ENCODE results near the gene SORL1. TPM values are rescaled to one million over a fixed set of nuclear protein-coding genes. Genes with fewer than 3 reads are reported as not detected.

SORL1 gene
- total RNA-seq, 1 experiment from 2014 or later: 68.3 TPM

DNA sequence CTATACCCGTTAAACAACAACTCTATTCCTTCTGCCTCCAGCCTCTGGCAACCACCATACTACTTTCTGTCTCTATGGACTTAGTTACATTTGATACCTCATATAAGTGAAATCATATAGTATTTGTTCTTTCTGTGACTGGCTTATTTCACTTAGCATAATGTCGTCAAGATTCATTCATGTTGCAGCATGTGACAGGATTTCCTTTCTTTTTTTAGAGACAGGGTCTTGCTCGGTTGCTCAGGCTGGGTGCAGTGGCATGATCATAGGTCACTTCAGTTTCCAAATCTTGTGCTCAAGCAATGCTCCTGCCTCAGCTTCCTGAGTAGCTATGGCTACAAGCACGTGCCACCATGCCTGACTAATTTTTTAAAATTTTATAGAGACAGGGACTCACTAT lies 29.4 kb upstream of the SORL1 start:
- no peak for DNase-seq
- Mint-ChIP-seq H3K4me1 (peaks cover 28 to 41% of the 10 kb centered on the region in 2 experiments), H3K4me3 (no peak overlapping the region), H3K9me3 (peaks cover 9 to 10% of the 10 kb centered on the region in 2 experiments), H3K36me3 (ENCODE audit: insufficient read depth in 1 of 3, low read depth in 3 of 3) (peaks cover 6 to 17% (median 8%) of the 10 kb centered on the region in 3 experiments), H3K27me3 (ENCODE audit: low read depth) (peaks cover 15% of the 10 kb centered on the region), H3K27ac (no peak overlapping the region)
- Histone ChIP-seq H3K4me2 (ENCODE audit: insufficient read depth, insufficient read length, low read length) (no peak overlapping the region), H2BK15ac (ENCODE audit: low read depth, low read length) (no peak overlapping the region), H2BK12ac (ENCODE audit: insufficient read length, low read depth, low read length) (no peak overlapping the region), H3K79me1 (ENCODE audit: insufficient read depth, low read depth, low read length, poor library complexity, severe bottlenecking) (no peaks in the 10 kb centered on the region), H3K18ac (ENCODE audit: insufficient read length, low read depth, low read length) (no peak overlapping the region), H4K91ac (ENCODE audit: insufficient read length, low read depth, low read length) (no peak overlapping the region), H2BK20ac (ENCODE audit: low read depth, low read length, poor library complexity, severe bottlenecking) (no peak overlapping the region), H2AFZ (ENCODE audit: low read length) (no peak overlapping the region), H3K23me2 (ENCODE audit: insufficient read length, low read depth, low read length, poor library complexity, severe bottlenecking) (peaks cover 5% of the 10 kb centered on the region), H3K14ac (ENCODE audit: insufficient read depth, low read length) (no peak overlapping the region), H3K4ac (ENCODE audit: low read depth, low read length) (no peak overlapping the region), H3K4me1 (ENCODE audit: insufficient read depth, low read length) (peaks cover 8% of the 10 kb centered on the region; the same call in 1 of the 2 replicates), H3K56ac (ENCODE audit: insufficient read length, low read depth, low read length) (no peak overlapping the region), H4K5ac (ENCODE audit: insufficient read length, low read depth, low read length) (no peak overlapping the region), H3K27me3 (ENCODE audit: insufficient read depth, low read length) (no peaks in the 10 kb centered on the region), H4K20me1 (ENCODE audit: control insufficient read depth, insufficient read depth, insufficient read length) (no peaks in the 10 kb centered on the region), H4K8ac (replicated peaks; ENCODE audit: insufficient read length, low read depth, low read length) (no peak overlapping the region), H3T11ph (ENCODE audit: low read length) (no peak overlapping the region), H2AK5ac (ENCODE audit: insufficient read length, low read length) (no peak overlapping the region), H3K79me2 (ENCODE audit: insufficient read depth, low read length) (no peaks in the 10 kb centered on the region; the same call in 1 of the 2 replicates), H3K23ac (ENCODE audit: insufficient read length, low read depth, low read length) (no peak overlapping the region), H3K27ac (ENCODE audit: insufficient read length, low read depth, low read length) (no peak overlapping the region), H2BK120ac (ENCODE audit: low read depth, low read length, poor library complexity, severe bottlenecking) (no peak overlapping the region), H3K9me3 (ENCODE audit: control insufficient read depth, low read depth, low read length) (no peaks in the 10 kb centered on the region), H2BK5ac (ENCODE audit: insufficient read length, low read length) (no peak overlapping the region), H3K9ac (ENCODE audit: extremely low read depth, insufficient read length, low read length) (no peak overlapping the region)
- WGBS (ENCODE audit: extremely low coverage, insufficient read length, low lambda C conversion rate): no CpG with 5 or more reads among the region's 4 CpGs
- TF ChIP-seq, protein P1, sequence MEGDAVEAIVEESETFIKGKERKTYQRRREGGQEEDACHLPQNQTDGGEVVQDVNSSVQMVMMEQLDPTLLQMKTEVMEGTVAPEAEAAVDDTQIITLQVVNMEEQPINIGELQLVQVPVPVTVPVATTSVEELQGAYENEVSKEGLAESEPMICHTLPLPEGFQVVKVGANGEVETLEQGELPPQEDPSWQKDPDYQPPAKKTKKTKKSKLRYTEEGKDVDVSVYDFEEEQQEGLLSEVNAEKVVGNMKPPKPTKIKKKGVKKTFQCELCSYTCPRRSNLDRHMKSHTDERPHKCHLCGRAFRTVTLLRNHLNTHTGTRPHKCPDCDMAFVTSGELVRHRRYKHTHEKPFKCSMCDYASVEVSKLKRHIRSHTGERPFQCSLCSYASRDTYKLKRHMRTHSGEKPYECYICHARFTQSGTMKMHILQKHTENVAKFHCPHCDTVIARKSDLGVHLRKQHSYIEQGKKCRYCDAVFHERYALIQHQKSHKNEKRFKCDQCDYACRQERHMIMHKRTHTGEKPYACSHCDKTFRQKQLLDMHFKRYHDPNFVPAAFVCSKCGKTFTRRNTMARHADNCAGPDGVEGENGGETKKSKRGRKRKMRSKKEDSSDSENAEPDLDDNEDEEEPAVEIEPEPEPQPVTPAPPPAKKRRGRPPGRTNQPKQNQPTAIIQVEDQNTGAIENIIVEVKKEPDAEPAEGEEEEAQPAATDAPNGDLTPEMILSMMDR (conservative IDR thresholded peaks at IDR 0.05): no peak

All from H9 (cell line).